Measurements from ENCODE around the gene PNO1.

Gene PNO1

GRCh38 chr2:68200157-68200787 lies 42.6 kb downstream of the PNO1 start:
- TF ChIP-seq CTCF (IDR thresholded peaks at IDR 0.05), result no peak

- no peak for TF ChIP-seq CTCF (IDR thresholded peaks at IDR 0.05)
Observed at GRCh38 chr2:68203587-68203986, 45.9 kb downstream of the PNO1 start.

GRCh38 chr2:68206793-68207192 lies 49.1 kb downstream of the PNO1 start:
- no peak for TF ChIP-seq CTCF (IDR thresholded peaks at IDR 0.05)

GRCh38 chr2:68214381-68214780 lies 56.7 kb downstream of the PNO1 start:
- TF ChIP-seq CTCF (IDR thresholded peaks at IDR 0.05), result no peak

- TF ChIP-seq CTCF (IDR thresholded peaks at IDR 0.05), result no peak
Observed at GRCh38 chr2:68216454-68217310, 59.0 kb downstream of the PNO1 start.

GRCh38 chr2:68217729-68218128 lies 60.0 kb downstream of the PNO1 start:
- TF ChIP-seq CTCF (IDR thresholded peaks at IDR 0.05), result no peak

GRCh38 chr2:68218343-68218901 lies 60.7 kb downstream of the PNO1 start:
- TF ChIP-seq CTCF (IDR thresholded peaks at IDR 0.05), result no peak

All from LNCAP (cell line).